ENCODE results near the gene SYCP3. TPM values are rescaled to one million over a fixed set of nuclear protein-coding genes. Genes with fewer than 3 reads are reported as not detected.
A peak's percentile ranks its signal among the peaks of the same experiment; 100 is the strongest.

The SYCP3 gene
- total and polyA plus RNA-seq, 2 of the 13 experiments (the other 11 are each of a cell fraction or from before 2014, with no cell fraction given), result not detected

DNA sequence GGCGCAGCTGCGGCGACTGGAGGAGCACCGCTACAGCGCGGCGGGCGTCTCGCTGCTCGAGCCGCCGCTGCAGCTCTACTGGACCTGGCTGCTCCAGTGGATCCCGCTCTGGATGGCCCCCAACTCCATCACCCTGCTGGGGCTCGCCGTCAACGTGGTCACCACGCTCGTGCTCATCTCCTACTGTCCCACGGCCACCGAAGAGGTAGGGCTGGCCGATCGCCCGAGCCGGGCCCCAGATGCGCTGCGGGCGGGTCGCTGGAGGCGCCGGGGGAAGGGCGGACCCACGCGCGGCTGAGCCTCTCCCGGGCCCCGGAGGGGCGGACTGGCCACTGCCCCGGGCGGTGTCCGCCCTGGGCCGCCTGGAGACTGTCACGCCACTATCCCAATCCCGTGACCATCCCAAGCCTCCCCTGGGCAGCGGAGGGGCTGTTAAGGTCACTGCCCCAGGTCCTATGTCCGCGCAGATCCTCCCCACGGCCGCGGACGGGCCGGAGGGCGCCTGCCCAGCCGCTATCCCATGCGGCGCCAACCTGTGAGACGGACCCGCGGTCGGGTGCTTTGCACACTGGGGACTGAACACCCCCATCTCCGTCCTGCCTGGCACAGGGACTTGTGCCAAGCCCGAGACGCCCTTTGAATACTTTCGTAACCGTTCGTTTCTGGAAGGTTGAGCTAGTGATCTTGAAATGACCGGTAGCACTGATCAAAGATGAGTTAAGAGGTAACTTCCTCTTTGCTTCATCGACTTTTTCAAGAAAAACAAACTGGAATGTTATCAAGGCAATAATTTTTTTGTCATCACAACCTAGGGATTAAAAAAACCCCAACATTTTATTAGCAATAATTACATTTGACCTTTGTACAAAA, 41.1 kb downstream of the SYCP3 start (continued):
- TF ChIP-seq, protein P1, sequence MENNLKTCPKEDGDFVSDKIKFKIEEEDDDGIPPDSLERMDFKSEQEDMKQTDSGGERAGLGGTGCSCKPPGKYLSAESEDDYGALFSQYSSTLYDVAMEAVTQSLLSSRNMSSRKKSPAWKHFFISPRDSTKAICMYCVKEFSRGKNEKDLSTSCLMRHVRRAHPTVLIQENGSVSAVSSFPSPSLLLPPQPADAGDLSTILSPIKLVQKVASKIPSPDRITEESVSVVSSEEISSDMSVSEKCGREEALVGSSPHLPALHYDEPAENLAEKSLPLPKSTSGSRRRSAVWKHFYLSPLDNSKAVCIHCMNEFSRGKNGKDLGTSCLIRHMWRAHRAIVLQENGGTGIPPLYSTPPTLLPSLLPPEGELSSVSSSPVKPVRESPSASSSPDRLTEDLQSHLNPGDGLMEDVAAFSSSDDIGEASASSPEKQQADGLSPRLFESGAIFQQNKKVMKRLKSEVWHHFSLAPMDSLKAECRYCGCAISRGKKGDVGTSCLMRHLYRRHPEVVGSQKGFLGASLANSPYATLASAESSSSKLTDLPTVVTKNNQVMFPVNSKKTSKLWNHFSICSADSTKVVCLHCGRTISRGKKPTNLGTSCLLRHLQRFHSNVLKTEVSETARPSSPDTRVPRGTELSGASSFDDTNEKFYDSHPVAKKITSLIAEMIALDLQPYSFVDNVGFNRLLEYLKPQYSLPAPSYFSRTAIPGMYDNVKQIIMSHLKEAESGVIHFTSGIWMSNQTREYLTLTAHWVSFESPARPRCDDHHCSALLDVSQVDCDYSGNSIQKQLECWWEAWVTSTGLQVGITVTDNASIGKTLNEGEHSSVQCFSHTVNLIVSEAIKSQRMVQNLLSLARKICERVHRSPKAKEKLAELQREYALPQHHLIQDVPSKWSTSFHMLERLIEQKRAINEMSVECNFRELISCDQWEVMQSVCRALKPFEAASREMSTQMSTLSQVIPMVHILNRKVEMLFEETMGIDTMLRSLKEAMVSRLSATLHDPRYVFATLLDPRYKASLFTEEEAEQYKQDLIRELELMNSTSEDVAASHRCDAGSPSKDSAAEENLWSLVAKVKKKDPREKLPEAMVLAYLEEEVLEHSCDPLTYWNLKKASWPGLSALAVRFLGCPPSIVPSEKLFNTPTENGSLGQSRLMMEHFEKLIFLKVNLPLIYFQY (CRISPR knock-in tag; IDR thresholded peaks at IDR 0.05; ENCODE audit: borderline replicate concordance), result no peak
- TF ChIP-seq ZNF138 (CRISPR knock-in tag; IDR thresholded peaks at IDR 0.05; ENCODE audit: low read depth) (peak; percentile 34; the same call in 1 of the 2 replicates), BHLHE40 (IDR thresholded peaks at IDR 0.05; ENCODE audit: low read length) (0 out of 2 replicates have a peak, but pooled peaks have one; percentile 5), ZNF564 (CRISPR knock-in tag; IDR thresholded peaks at IDR 0.05) (no peak)

DNA sequence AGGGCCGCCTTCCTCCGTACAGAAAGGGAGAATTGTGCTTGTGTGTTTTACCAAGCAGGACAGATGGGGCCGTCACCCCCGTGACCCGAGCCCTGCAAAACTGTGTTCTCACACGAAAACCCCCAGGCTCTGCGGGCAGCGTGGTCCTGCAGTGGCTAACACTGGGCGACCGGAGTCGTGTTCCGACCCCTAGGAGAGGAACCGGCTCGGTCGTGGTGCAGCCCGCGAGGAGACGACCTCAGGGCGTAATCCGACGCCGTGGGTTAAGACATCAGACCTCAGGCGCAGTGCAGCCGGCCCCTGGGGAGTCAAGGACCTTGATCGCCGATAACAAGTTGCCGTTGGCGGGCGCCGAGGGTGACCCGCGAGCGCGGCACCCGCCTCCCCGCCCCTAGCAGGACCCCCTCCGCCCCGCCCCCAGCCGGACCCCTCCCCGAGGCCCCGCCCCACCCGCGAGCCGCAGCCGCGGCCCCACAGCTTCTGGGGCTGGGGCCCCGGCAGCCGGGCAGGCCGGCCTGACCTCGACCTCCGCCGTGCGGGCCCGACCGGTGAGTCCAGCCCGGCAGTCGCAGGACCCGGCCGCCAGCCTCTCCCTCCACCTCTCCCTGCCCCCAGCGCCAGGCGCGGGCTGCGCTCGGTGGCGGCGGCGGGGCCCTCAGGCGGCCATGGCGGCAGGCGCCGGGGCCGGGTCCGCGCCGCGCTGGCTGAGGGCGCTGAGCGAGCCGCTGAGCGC, 41.9 kb downstream of the SYCP3 start, which contains the start of gene CHPT1:
TSS of gene CHPT1 (plus strand) at position 444 of the 733 bp plus-strand sequence. CDS start at position 666, 222 bp downstream.
- ChIA-PET POLR2A (interaction anchor here (0.6 to 2.8 kb wide), 8 partner anchors 10 to 131 kb away, joined by 3 to 20 read pairs (median 4); no protein-coding TSS in a partner anchor), CTCF (ENCODE audit: low intra/inter-chr PET ratio, low total read pairs) (no interaction called here)
- no TSS peak for BruUV-seq (replicated peaks)
- Histone ChIP-seq H3K9me3 (ENCODE audit: low read length) (no peaks in the 10 kb centered on the region), H3K36me3 (replicated peaks in 1 of 2; ENCODE audit: control insufficient read depth in 1 of 2, insufficient read depth in 2 of 2, low read length in 2 of 2) (no peaks in the 10 kb centered on the region), H3K27me3 (ENCODE audit: control insufficient read depth in 1 of 2, insufficient read depth in 2 of 2, low read length in 2 of 2) (no peaks in the 10 kb centered on the region; a peak in 2 of 5 replicates), H2AFZ (ENCODE audit: low read length) (no peak within 1 kb of the TSS), H3K4me1 (ENCODE audit: insufficient read depth, low read length) (peaks cover 55% of the 10 kb centered on the region), H4K20me1 (ENCODE audit: insufficient read depth, low read length) (peaks cover 22% of the 10 kb centered on the region), H3K27ac (ENCODE audit: extremely low read length, insufficient read depth, low read length) (peak within 1 kb of the TSS; percentile 98), H3K79me2 (ENCODE audit: insufficient read depth, low read length) (peaks cover 53% of the 10 kb centered on the region), H3K4me3 (replicated peaks in 1 of 3; ENCODE audit: insufficient read depth in 1 of 3, low read depth in 2 of 3, low read length in 3 of 3) (peak within 1 kb of the TSS; percentile 97 to 100 (median 99)), H3K4me2 (ENCODE audit: low read depth, low read length) (peak within 1 kb of the TSS; percentile 92), H3K9ac (ENCODE audit: insufficient read depth, low read depth, low read length) (peak within 1 kb of the TSS; percentile 95)
- 4% methylated on average over 3 of the region's 80 CpGs for WGBS (ENCODE audit: low lambda C conversion rate)
- ATAC-seq, result peak; percentile 84
- no peak for FAIRE-seq
- DNase-seq (ENCODE audit: low spot score), result peak; percentile 81
- intact Hi-C loops (cut with micrococcal nuclease; ENCODE audit: unreplicated experiment), result loop anchor here (1.0 to 5.0 kb wide), 3 partner anchors 27 to 127 kb away; no protein-coding TSS in a partner anchor
- in situ Hi-C loops (cut with HindIII; ENCODE audit: extremely low pct_ligation_motif_present, low pct_unique_long_range_greater_than_20kb), result loop anchor here (10.0 kb wide), 1 partner anchor 93 kb away; no protein-coding TSS in a partner anchor
- TF ChIP-seq, protein P2, sequence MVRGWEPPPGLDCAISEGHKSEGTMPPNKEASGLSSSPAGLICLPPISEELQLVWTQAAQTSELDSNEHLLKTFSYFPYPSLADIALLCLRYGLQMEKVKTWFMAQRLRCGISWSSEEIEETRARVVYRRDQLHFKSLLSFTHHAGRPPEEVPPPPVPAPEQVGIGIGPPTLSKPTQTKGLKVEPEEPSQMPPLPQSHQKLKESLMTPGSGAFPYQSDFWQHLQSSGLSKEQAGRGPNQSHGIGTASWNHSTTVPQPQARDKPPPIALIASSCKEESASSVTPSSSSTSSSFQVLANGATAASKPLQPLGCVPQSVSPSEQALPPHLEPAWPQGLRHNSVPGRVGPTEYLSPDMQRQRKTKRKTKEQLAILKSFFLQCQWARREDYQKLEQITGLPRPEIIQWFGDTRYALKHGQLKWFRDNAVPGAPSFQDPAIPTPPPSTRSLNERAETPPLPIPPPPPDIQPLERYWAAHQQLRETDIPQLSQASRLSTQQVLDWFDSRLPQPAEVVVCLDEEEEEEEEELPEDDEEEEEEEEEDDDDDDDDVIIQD (CRISPR knock-in tag; IDR thresholded peaks at IDR 0.05; ENCODE audit: low read depth), result no peak
- TF ChIP-seq GABPA (IDR thresholded peaks at IDR 0.05; ENCODE audit: low read depth, low read length) (no peak), GABPA (CRISPR knock-in tag; IDR thresholded peaks at IDR 0.05; ENCODE audit: low read depth) (no peak), SIX1 (CRISPR knock-in tag; IDR thresholded peaks at IDR 0.05; ENCODE audit: borderline replicate concordance) (peak; percentile 89)
- TF ChIP-seq, protein P3, sequence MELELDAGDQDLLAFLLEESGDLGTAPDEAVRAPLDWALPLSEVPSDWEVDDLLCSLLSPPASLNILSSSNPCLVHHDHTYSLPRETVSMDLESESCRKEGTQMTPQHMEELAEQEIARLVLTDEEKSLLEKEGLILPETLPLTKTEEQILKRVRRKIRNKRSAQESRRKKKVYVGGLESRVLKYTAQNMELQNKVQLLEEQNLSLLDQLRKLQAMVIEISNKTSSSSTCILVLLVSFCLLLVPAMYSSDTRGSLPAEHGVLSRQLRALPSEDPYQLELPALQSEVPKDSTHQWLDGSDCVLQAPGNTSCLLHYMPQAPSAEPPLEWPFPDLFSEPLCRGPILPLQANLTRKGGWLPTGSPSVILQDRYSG (CRISPR knock-in tag; IDR thresholded peaks at IDR 0.05), result peak; percentile 65; the same call in 1 of the 2 replicates
